Measurements from ENCODE around the gene IFI30. TPM values are rescaled to one million over a fixed set of nuclear protein-coding genes. Genes with fewer than 3 reads are reported as not detected.

Gene IFI30
- total RNA-seq, 1 donor from 2014 or later, result 554 TPM

GRCh38 chr19:18224525-18225354 lies 51.1 kb downstream of the IFI30 start:
- peak; percentile 99 for ATAC-seq
- intact Hi-C loops (cut with DNase I), result no loop called here
- Histone ChIP-seq H3K4me3 (peak overlapping the region; percentile 42), H3K27ac (no peak overlapping the region), H3K36me3 (no peaks in the 10 kb centered on the region), H3K27me3 (peaks cover 36% of the 10 kb centered on the region), H3K9me3 (no peaks in the 10 kb centered on the region), H3K4me1 (peaks cover 10% of the 10 kb centered on the region)
- TF ChIP-seq CTCF (IDR thresholded peaks at IDR 0.05), result no peak
- peak; percentile 98 for DNase-seq

- H3K27ac ChIP-seq, result no peak overlapping the region
- ATAC-seq (no peak), DNase-seq (no peak)
- no peak overlapping the region for H3K4me3 ChIP-seq
- H3K27me3 ChIP-seq, result peaks cover 36% of the 10 kb centered on the region
- no peaks in the 10 kb centered on the region for H3K36me3 ChIP-seq
- TF ChIP-seq CTCF (IDR thresholded peaks at IDR 0.05), result no peak
- no peaks in the 10 kb centered on the region for H3K9me3 ChIP-seq
- intact Hi-C loops (cut with DNase I), result no loop called here
- peaks cover 10% of the 10 kb centered on the region for H3K4me1 ChIP-seq
These were observed 51.7 kb downstream of the IFI30 start for GRCh38 chr19:18225355-18225701.

- no peaks in the 10 kb centered on the region for H3K9me3 ChIP-seq
- no peak within 1 kb of the TSS for H3K27ac ChIP-seq
- no peak for ATAC-seq
- H3K4me1 ChIP-seq, result peaks cover 10% of the 10 kb centered on the region
- H3K4me3 ChIP-seq, result no peak within 1 kb of the TSS
- intact Hi-C loops (cut with DNase I), result no loop called here
- no peaks in the 10 kb centered on the region for H3K36me3 ChIP-seq
- peaks cover 36% of the 10 kb centered on the region for H3K27me3 ChIP-seq
- no peak for TF ChIP-seq CTCF (IDR thresholded peaks at IDR 0.05)
- no peak for DNase-seq
These were observed 52.3 kb downstream of the IFI30 start, which contains the start of gene PDE4C for GRCh38 chr19:18225702-18226468. TSS of gene PDE4C (minus strand) at chr19:18226438. CDS start at chr19:18226415, 23 bp downstream.

GRCh38 chr19:18226956-18227780 lies 53.6 kb downstream of the IFI30 start:
- ATAC-seq, result no peak
- no peak for TF ChIP-seq CTCF (IDR thresholded peaks at IDR 0.05)
- intact Hi-C loops (cut with DNase I), result no loop called here
- Histone ChIP-seq H3K4me3 (no peak overlapping the region), H3K4me1 (peaks cover 10% of the 10 kb centered on the region), H3K9me3 (no peaks in the 10 kb centered on the region), H3K27me3 (peaks cover 36% of the 10 kb centered on the region), H3K36me3 (no peaks in the 10 kb centered on the region), H3K27ac (no peak overlapping the region)
- DNase-seq, result no peak

Other genes with a start within 250 kb of the IFI30 start
- gene CCDC124, start 240.8 kb upstream of the IFI30 start, total RNA-seq, result 59.7 TPM
- not detected for gene KCNN1, start 206.7 kb upstream of the IFI30 start, total RNA-seq
- 82.7 TPM for gene ARRDC2, start 165.6 kb upstream of the IFI30 start, total RNA-seq
- 6.2 TPM for gene IL12RB1, start 86.9 kb upstream of the IFI30 start, total RNA-seq
- 23.1 TPM for gene MAST3, start 76.0 kb upstream of the IFI30 start, total RNA-seq
- 24.2 TPM for gene PIK3R2, start 20.6 kb upstream of the IFI30 start, total RNA-seq
- gene MPV17L2, start 19.4 kb downstream of the IFI30 start, total RNA-seq, result 8.2 TPM
- 1.9 TPM for gene RAB3A, start 30.2 kb downstream of the IFI30 start, total RNA-seq
- gene PDE4C, start 52.6 kb downstream of the IFI30 start, total RNA-seq, result 7.6 TPM
- gene IQCN, start 100.6 kb downstream of the IFI30 start, total RNA-seq, result 4.9 TPM
- 204 TPM for gene JUND, start 107.8 kb downstream of the IFI30 start, total RNA-seq
- gene LSM4, start 149.3 kb downstream of the IFI30 start, total RNA-seq, result 76.9 TPM
- gene PGPEP1, start 166.8 kb downstream of the IFI30 start, total RNA-seq, result 40.8 TPM
- 105 TPM for gene GDF15, start 212.3 kb downstream of the IFI30 start, total RNA-seq
- gene LRRC25, start 223.8 kb downstream of the IFI30 start, total RNA-seq, result 22.7 TPM
- 57.3 TPM for gene SSBP4, start 245.6 kb downstream of the IFI30 start, total RNA-seq